Vagina (tissue), 2 donors: ENCODE results near the gene NCR1. TPM values are rescaled to one million over a fixed set of nuclear protein-coding genes. Genes with fewer than 3 reads are reported as not detected.
"Not testable (repeated sequence)": the region's sequence is repeated elsewhere in the genome, so short reads cannot be mapped to it uniquely, and the experiment has no call there.

ENCODE experiments used
- DNase-seq, 2 donors: peaks; one replicate each; pipeline ENCODE4 v3.0.0-alpha.2; 2017; ENCODE audit errors: extremely low spot score in 2 of 2
- H3K27ac ChIP-seq: fragments of 200-600 bp; sonication (generic); one replicate; pipeline ENCODE4 v1.5.1; 2019
- H3K27me3 ChIP-seq: fragments of 200-600 bp; sonication (generic); one replicate; pipeline ENCODE4 v1.5.1; 2019
- H3K36me3 ChIP-seq, 2 donors: fragments of 200-600 bp; sonication (generic); one replicate each; pipeline ENCODE4 v1.5.1; 2017 to 2019
- H3K4me1 ChIP-seq: fragments of 200-600 bp; sonication (generic); one replicate; pipeline ENCODE4 v1.5.1; 2019
- H3K4me3 ChIP-seq, 2 donors: fragments of 200-600 bp; sonication (generic); 1 replicate in 1 of 2; 2 replicates in 1 of 2; pipeline ENCODE4 v1.5.1; 2016 to 2019
- H3K9me3 ChIP-seq: fragments of 200-600 bp; sonication (generic); one replicate; pipeline ENCODE4 v1.5.1; 2019
- CTCF ChIP-seq, 3 experiments: fragments of 450-650 bp in 2 of 3; fragments of 200-600 bp in 1 of 3; sonication (generic) in 1 of 3; IDR thresholded peaks; one replicate each; pipeline ENCODE4 v1.5.1; 2017 to 2019; ENCODE audit warnings: antibody characterized with exemption in 3 of 3, mild to moderate bottlenecking in 2 of 3, moderate library complexity in 2 of 3
- POLR2A ChIP-seq, 2 donors: fragments of 450-650 bp; IDR thresholded peaks; one replicate each; pipeline ENCODE4 v1.6.1; 2017; ENCODE audit warnings: antibody characterized with exemption in 2 of 2, mild to moderate bottlenecking in 2 of 2, moderate library complexity in 2 of 2
- POLR2AphosphoS5 ChIP-seq, 2 donors: sonication (generic); formaldehyde crosslinking; IDR thresholded peaks; one replicate each; pipeline ENCODE4 v1.9.0; 2017; ENCODE audit warnings: antibody characterized with exemption in 2 of 2, mild to moderate bottlenecking in 2 of 2, low read depth in 1 of 2; ENCODE audit not compliant: insufficient read depth in 1 of 2
- intact Hi-C: fragments of 100-400 bp; cut with DNase I; formaldehyde crosslinking; loops from one replicate; pipeline ENCODE4 v1.15.1; 2023
- total RNA-seq: library from RNA; depleted of rRNA; stranded (reverse); fragments of >200 nt; gene quantifications from one replicate; pipeline ENCODE4 v1.2.3, GENCODE V29; 2016

The NCR1 gene
- total RNA-seq, 1 donor from 2014 or later, result 2.7 TPM

- intact Hi-C loops, result no loop called here
- Histone ChIP-seq H3K27ac (no peak overlapping the region), H3K4me3 (no peak overlapping the region)
Observed at GRCh38 chr19:54902061-54902460, 3.9 kb upstream of the NCR1 start.

GRCh38 chr19:54903303-54903702 is 2.6 kb upstream of the NCR1 start:
- no peak overlapping the region for H3K27ac ChIP-seq
- no peaks in the 10 kb centered on the region for H3K36me3 ChIP-seq
- no peaks in the 10 kb centered on the region for H3K9me3 ChIP-seq
- H3K27me3 ChIP-seq, result no peaks in the 10 kb centered on the region
- intact Hi-C loops, result no loop called here
- no peak for DNase-seq
- H3K4me3 ChIP-seq, result no peak overlapping the region
- no peak for TF ChIP-seq POLR2A (IDR thresholded peaks at IDR 0.05)
- TF ChIP-seq CTCF (IDR thresholded peaks at IDR 0.05), result no peak
- no peak for TF ChIP-seq POLR2AphosphoS5 (IDR thresholded peaks at IDR 0.05; ENCODE audit: insufficient read depth in 1 of 2, low read depth in 1 of 2)
- H3K4me1 ChIP-seq, result no peaks in the 10 kb centered on the region

More at GRCh38 chr19:54902061-54902460, 3.9 kb upstream of the NCR1 start:
- H3K4me1 ChIP-seq, result no peaks in the 10 kb centered on the region
- no peak for DNase-seq
- H3K9me3 ChIP-seq, result no peaks in the 10 kb centered on the region
- TF ChIP-seq CTCF (IDR thresholded peaks at IDR 0.05), result no peak
- no peak for TF ChIP-seq POLR2AphosphoS5 (IDR thresholded peaks at IDR 0.05; ENCODE audit: insufficient read depth in 1 of 2, low read depth in 1 of 2)
- TF ChIP-seq POLR2A (IDR thresholded peaks at IDR 0.05), result no peak
- no peaks in the 10 kb centered on the region for H3K27me3 ChIP-seq
- H3K36me3 ChIP-seq, result no peaks in the 10 kb centered on the region

GRCh38 chr19:54904261-54904660 is 1.7 kb upstream of the NCR1 start:
- H3K27me3 ChIP-seq, H3K4me3 ChIP-seq, DNase-seq, H3K36me3 ChIP-seq, intact Hi-C loops, H3K27ac ChIP-seq, H3K4me1 ChIP-seq, H3K9me3 ChIP-seq: not testable (repeated sequence)

GRCh38 chr19:54905421-54905802 is 536 bp upstream of the NCR1 start:
- no peaks in the 10 kb centered on the region for H3K9me3 ChIP-seq
- DNase-seq, result no peak
- H3K27ac ChIP-seq, result no peak overlapping the region
- H3K36me3 ChIP-seq, result no peaks in the 10 kb centered on the region
- H3K4me3 ChIP-seq, result no peak overlapping the region
- TF ChIP-seq POLR2A (IDR thresholded peaks at IDR 0.05), result no peak
- no peaks in the 10 kb centered on the region for H3K4me1 ChIP-seq
- no peaks in the 10 kb centered on the region for H3K27me3 ChIP-seq
- intact Hi-C loops, result no loop called here

- no peak for TF ChIP-seq CTCF (IDR thresholded peaks at IDR 0.05)
- TF ChIP-seq POLR2AphosphoS5 (IDR thresholded peaks at IDR 0.05; ENCODE audit: insufficient read depth in 1 of 2, low read depth in 1 of 2), result no peak
- TF ChIP-seq POLR2A (IDR thresholded peaks at IDR 0.05), result no peak
- Histone ChIP-seq H3K4me1 (no peaks in the 10 kb centered on the region), H3K27me3 (no peaks in the 10 kb centered on the region), H3K27ac (no peak overlapping the region), H3K9me3 (no peaks in the 10 kb centered on the region), H3K4me3 (no peak overlapping the region), H3K36me3 (no peaks in the 10 kb centered on the region)
- no peak for DNase-seq
- intact Hi-C loops, result no loop called here
Observed at GRCh38 chr19:54906819-54907218, 871 bp downstream of the NCR1 start.

- H3K27me3 ChIP-seq, H3K4me3 ChIP-seq, DNase-seq, H3K36me3 ChIP-seq, H3K4me1 ChIP-seq, intact Hi-C loops, H3K9me3 ChIP-seq, H3K27ac ChIP-seq: not testable (repeated sequence)
Observed at GRCh38 chr19:54907899-54908298, 2.0 kb downstream of the NCR1 start.

GRCh38 chr19:54916822-54917221 is 10.9 kb downstream of the NCR1 start:
- H3K4me3 ChIP-seq, result no peak overlapping the region
- intact Hi-C loops, result no loop called here
- H3K9me3 ChIP-seq, result no peaks in the 10 kb centered on the region
- no peak for DNase-seq
- H3K4me1 ChIP-seq, result no peaks in the 10 kb centered on the region
- H3K27ac ChIP-seq, result no peak overlapping the region
- no peaks in the 10 kb centered on the region for H3K27me3 ChIP-seq
- TF ChIP-seq CTCF (IDR thresholded peaks at IDR 0.05), result no peak
- no peak for TF ChIP-seq POLR2A (IDR thresholded peaks at IDR 0.05)
- TF ChIP-seq POLR2AphosphoS5 (IDR thresholded peaks at IDR 0.05; ENCODE audit: insufficient read depth in 1 of 2, low read depth in 1 of 2), result no peak
- H3K36me3 ChIP-seq, result no peaks in the 10 kb centered on the region
